Measurements from ENCODE around the gene LRRN4CL. TPM values are rescaled to one million over a fixed set of nuclear protein-coding genes. Genes with fewer than 3 reads are reported as not detected.
"Not testable (repeated sequence)": the region's sequence is repeated elsewhere in the genome, so short reads cannot be mapped to it uniquely, and the experiment has no call there.

The LRRN4CL gene
- polyA plus RNA-seq (2013), result 0.04 TPM

DNA sequence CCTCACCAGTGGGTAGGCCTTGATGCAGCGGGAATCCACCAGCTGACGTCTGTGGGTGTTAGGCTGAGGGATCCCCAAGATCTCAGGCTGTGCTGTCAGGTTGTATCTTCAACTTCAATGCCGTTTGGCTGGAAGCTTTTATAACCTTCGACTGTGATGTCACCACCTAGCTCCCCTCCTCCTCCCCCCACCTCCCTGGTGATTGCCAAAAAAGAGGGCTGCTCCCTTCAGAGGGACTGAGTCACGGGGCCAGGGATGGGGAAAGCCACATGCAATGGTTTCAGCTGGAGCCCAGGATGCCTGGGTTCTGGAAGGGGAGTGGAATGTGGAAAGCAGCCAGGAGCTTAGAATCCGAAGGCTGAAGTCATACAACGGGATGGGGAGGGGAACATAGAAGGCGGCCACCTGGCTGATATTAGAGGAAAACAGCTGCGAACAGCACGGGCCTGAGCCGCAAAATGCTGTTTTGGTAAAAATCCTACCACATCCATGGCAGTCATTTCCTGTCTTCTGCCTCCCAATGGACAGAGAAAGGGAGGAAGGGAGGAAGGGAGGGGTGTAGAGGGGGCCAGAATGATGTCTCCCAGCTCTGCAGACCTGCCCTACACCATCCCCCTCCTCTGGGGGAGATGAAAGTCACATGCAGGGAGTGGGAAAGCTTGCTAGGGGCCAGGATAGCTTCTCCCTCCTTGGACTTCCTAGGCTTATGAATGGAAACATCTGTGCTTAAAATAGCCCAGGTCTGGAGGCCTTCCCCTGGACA lies at the start of gene LRRN4CL:
LRRN4CL (minus strand) TSS at position 110 of the 763 bp plus-strand sequence. CDS start 1,022 bp downstream, outside the sequence.
- CTCF ChIA-PET, result interaction anchor here (1.0 to 8.7 kb wide), 5 partner anchors 9 to 114 kb away, joined by 3 to 98 read pairs (median 5); partner anchors contain the start of gene EML3

DNA sequence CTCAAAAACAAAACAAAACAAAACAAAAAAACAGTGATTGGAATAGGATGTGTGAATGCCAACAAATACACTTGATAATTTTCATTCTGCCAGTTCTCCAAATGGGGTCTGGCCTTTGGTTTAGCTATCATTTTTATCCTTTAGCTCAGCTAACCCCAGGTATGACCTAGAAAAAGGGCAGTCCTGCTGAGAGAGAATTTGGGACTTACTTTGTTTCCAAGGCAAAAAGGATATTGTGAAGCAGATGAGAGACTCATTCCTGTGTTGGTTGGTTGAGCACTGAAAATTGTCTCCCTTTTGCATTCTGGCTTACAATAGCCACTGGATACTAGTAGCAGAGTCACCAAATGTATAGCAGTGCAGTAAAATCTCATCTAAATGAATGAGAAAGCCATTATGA lies 47.9 kb upstream of the LRRN4CL start:
- no peaks in the 10 kb centered on the region for H3K27me3 ChIP-seq (replicated peaks in 2 of 5; ENCODE audit: control insufficient read depth in 4 of 5, insufficient read depth in 5 of 5, low read length in 4 of 5)
- H3K4me3 ChIP-seq (ENCODE audit: control insufficient read depth in 1 of 7, extremely low read depth in 1 of 7, insufficient read depth in 4 of 7, low read depth in 2 of 7, low read length in 6 of 7), result no peak overlapping the region
- H3K9me3 ChIP-seq (ENCODE audit: control extremely low read depth in 1 of 5, control insufficient read depth in 4 of 5, insufficient read depth in 2 of 5, low read depth in 1 of 5, low read length in 4 of 5), result no peaks in the 10 kb centered on the region
- H3K4me1 ChIP-seq (ENCODE audit: control extremely low read depth in 1 of 4, control insufficient read depth in 4 of 4, insufficient read depth in 4 of 4, low read length in 3 of 4), result no peaks in the 10 kb centered on the region
- no peak for DNase-seq
- ChIA-PET CTCF (interaction anchor here (1.0 to 1.9 kb wide), 3 partner anchors 16 to 32 kb away, joined by 3 to 5 read pairs (median 3); partner anchors contain the start of gene ZBTB3), POLR2A (no interaction called here)
- H3K36me3 ChIP-seq (ENCODE audit: control insufficient read depth in 4 of 4, insufficient read depth in 4 of 4, low read length in 3 of 4), result peaks cover 10 to 66% (median 33%) of the 10 kb centered on the region in 4 experiments
- H3K27ac ChIP-seq (ENCODE audit: insufficient read depth in 1 of 2, low read depth in 1 of 2, low read length in 2 of 2, poor library complexity in 1 of 2, severe bottlenecking in 2 of 2), result no peak overlapping the region

More for the DNA sequence above, at the start of gene LRRN4CL:
- DNase-seq, result no peak
- POLR2A ChIA-PET, result interaction anchor here (0.7 to 1.0 kb wide), 2 partner anchors 118 to 122 kb away, joined by 3 to 8 read pairs; no protein-coding TSS in a partner anchor
- Histone ChIP-seq H3K9me3 (ENCODE audit: control extremely low read depth in 1 of 5, control insufficient read depth in 4 of 5, insufficient read depth in 2 of 5, low read depth in 1 of 5, low read length in 4 of 5) (no peaks in the 10 kb centered on the region), H3K27me3 (replicated peaks in 2 of 5; ENCODE audit: control insufficient read depth in 4 of 5, insufficient read depth in 5 of 5, low read length in 4 of 5) (peaks cover 0 to 20% (median 2%) of the 10 kb centered on the region in 5 experiments), H3K4me1 (ENCODE audit: control extremely low read depth in 1 of 4, control insufficient read depth in 4 of 4, insufficient read depth in 4 of 4, low read length in 3 of 4) (peaks cover 0 to 12% (median 5%) of the 10 kb centered on the region in 4 experiments), H3K4me3 (ENCODE audit: control insufficient read depth in 1 of 7, extremely low read depth in 1 of 7, insufficient read depth in 4 of 7, low read depth in 2 of 7, low read length in 6 of 7) (no peak within 1 kb of the TSS), H3K27ac (ENCODE audit: insufficient read depth in 1 of 2, low read depth in 1 of 2, low read length in 2 of 2, poor library complexity in 1 of 2, severe bottlenecking in 2 of 2) (no peak within 1 kb of the TSS), H3K36me3 (ENCODE audit: control insufficient read depth in 4 of 4, insufficient read depth in 4 of 4, low read length in 3 of 4) (peaks cover 3 to 43% (median 27%) of the 10 kb centered on the region in 4 experiments)
- WGBS (ENCODE audit: insufficient coverage), result 88% methylated on average over 7 of the region's 11 CpGs

DNA sequence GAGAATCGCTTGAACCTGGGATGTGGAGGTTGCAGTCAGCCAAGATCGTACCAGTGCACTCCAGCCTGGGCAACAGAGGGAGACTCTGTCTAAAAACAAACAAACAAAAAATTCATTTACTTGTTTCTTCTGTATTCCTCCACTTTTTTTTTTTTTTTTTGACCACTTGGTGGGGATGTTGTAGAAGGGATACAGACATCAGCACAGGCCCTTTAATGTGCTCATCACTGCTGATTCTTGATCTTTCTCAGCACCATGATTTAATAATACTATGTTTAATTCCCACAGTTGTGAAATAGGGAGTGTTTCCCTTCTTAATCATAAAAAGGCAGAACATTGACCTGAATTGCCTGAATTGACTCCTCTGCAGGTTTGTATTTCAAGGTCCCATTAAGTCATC lies 43.5 kb upstream of the LRRN4CL start:
- ChIA-PET POLR2A (no interaction called here), CTCF (interaction anchor here (0.7 to 5.4 kb wide), 3 partner anchors 13 to 55 kb away, joined by 3 to 22 read pairs (median 4); partner anchors contain the start of gene TMEM179B)
- no peaks in the 10 kb centered on the region for H3K27me3 ChIP-seq (replicated peaks in 2 of 5; ENCODE audit: control insufficient read depth in 4 of 5, insufficient read depth in 5 of 5, low read length in 4 of 5)
- peaks cover 7 to 24% (median 19%) of the 10 kb centered on the region in 4 experiments for H3K4me1 ChIP-seq (ENCODE audit: control extremely low read depth in 1 of 4, control insufficient read depth in 4 of 4, insufficient read depth in 4 of 4, low read length in 3 of 4)
- WGBS (ENCODE audit: insufficient coverage), result 100% methylated on average over 2 of the region's 2 CpGs
- H3K9me3 ChIP-seq (ENCODE audit: control extremely low read depth in 1 of 5, control insufficient read depth in 4 of 5, insufficient read depth in 2 of 5, low read depth in 1 of 5, low read length in 4 of 5), result no peaks in the 10 kb centered on the region
- no peak overlapping the region for H3K4me3 ChIP-seq (ENCODE audit: control insufficient read depth in 1 of 7, extremely low read depth in 1 of 7, insufficient read depth in 4 of 7, low read depth in 2 of 7, low read length in 6 of 7)
- no peak overlapping the region for H3K27ac ChIP-seq (ENCODE audit: insufficient read depth in 1 of 2, low read depth in 1 of 2, low read length in 2 of 2, poor library complexity in 1 of 2, severe bottlenecking in 2 of 2)
- peaks cover 4 to 36% (median 19%) of the 10 kb centered on the region in 4 experiments for H3K36me3 ChIP-seq (ENCODE audit: control insufficient read depth in 4 of 4, insufficient read depth in 4 of 4, low read length in 3 of 4)
- DNase-seq, result peak; percentile 50 to 72 (median 69)

DNA sequence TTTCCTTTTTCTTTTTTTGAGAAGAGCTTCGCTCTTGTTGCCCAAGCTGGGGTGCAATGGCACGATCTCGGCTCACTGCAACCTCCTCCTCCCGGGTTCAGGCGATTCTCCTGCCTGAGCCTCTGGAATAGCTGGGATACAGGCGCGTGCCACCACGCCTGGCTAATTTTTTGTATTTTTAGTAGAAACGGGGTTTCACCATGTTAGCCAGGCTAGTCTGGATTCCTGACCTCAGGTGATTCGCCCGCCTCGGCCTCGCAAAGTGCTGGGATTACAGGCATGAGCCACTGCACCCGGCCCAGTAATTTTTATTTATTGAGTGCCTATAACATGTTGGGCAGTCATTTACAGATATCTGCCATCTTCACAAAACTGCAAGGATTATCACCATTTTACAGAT lies 40.7 kb upstream of the LRRN4CL start:
- CTCF ChIA-PET, result interaction anchor here (0.7 to 5.4 kb wide), 7 partner anchors 12 to 145 kb away, joined by 3 to 22 read pairs (median 6); partner anchors contain the start of genes TMEM179B, WDR74 and ZBTB3
- DNase-seq; H3K27me3 ChIP-seq (replicated peaks in 2 of 5; ENCODE audit: control insufficient read depth in 4 of 5, insufficient read depth in 5 of 5, low read length in 4 of 5); H3K9me3 ChIP-seq (ENCODE audit: control extremely low read depth in 1 of 5, control insufficient read depth in 4 of 5, insufficient read depth in 2 of 5, low read depth in 1 of 5, low read length in 4 of 5): not testable (repeated sequence)
- Histone ChIP-seq H3K4me1 (ENCODE audit: control extremely low read depth in 1 of 4, control insufficient read depth in 4 of 4, insufficient read depth in 4 of 4, low read length in 3 of 4) (peaks cover 15 to 36% (median 31%) of the 10 kb centered on the region in 4 experiments), H3K4me3 (ENCODE audit: control insufficient read depth in 1 of 7, extremely low read depth in 1 of 7, insufficient read depth in 4 of 7, low read depth in 2 of 7, low read length in 6 of 7) (peak overlapping the region in 4 of 7 experiments; percentile 24 to 100 (median 84)), H3K27ac (ENCODE audit: insufficient read depth in 1 of 2, low read depth in 1 of 2, low read length in 2 of 2, poor library complexity in 1 of 2, severe bottlenecking in 2 of 2) (peak overlapping the region in 1 of 2 experiments; percentile 43), H3K36me3 (ENCODE audit: control insufficient read depth in 4 of 4, insufficient read depth in 4 of 4, low read length in 3 of 4) (peaks cover 0 to 21% (median 10%) of the 10 kb centered on the region in 4 experiments)
- 98% methylated on average over 9 of the region's 14 CpGs for WGBS (ENCODE audit: insufficient coverage)
- POLR2A ChIA-PET, result interaction anchor here (1.4 kb wide), 1 partner anchor 24 kb away, joined by 3 read pairs; the partner anchor contains the start of gene ZBTB3

DNA sequence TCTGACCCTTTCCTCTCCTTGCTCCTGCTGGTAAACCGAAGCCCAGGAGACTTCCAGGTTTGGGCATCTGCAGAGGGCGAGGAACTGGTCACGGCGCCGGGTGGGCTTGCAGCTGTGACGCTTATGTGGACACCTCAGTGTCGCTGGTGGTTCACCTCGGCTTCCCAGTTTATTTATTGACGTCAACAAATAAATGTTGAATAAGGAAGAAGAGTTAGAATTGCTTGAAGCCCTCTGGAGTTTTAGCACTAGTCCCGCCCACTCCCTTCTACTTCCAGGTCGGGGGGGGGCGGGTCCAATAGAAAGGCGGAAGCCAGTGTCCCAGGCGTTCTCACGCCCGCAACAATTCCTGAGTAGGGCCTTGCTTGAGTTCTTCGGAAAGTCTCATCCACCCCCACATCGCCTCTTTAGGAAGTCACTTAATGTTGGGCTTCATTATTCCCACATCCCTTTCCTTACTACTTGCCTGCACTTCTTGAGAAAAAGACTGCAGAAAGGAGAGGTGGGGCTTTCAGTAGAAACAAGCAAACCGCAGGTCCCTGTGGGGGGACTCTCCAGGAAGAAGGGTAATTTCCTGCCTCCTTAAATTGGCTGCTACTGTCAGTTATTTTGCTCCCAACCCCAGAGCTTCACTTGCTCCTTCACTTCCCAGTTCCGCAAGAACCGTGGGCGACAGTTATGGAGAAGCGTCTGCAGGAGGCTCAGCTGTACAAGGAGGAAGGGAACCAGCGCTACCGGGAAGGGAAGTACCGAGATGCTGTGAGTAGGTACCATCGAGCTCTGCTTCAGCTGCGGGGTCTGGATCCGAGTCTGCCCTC lies 39.0 kb upstream of the LRRN4CL start, which contains the start of gene TTC9C:
TTC9C (plus strand) TSS at position 316 of the 818 bp plus-strand sequence; CDS start at position 679, 363 bp downstream.
- peaks cover 23 to 47% (median 41%) of the 10 kb centered on the region in 4 experiments for H3K4me1 ChIP-seq (ENCODE audit: control extremely low read depth in 1 of 4, control insufficient read depth in 4 of 4, insufficient read depth in 4 of 4, low read length in 3 of 4)

DNA sequence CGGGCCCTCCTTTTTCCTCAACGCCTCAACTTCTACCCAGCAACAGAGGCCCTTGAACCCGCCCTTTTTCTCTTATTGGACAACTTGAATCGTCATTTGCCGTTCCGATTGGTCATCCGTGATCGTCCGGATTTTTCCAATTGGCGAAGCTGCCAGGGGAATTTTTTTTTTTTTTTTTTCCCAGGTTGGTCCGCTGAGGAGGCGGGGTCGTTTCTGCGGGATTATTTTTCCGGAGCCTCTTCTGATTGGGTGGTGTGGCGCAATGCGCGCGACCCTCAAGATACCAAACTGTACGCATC lies 38.5 kb upstream of the LRRN4CL start:
- ChIA-PET POLR2A (interaction anchor here (0.6 to 3.8 kb wide), 19 partner anchors 15 to 331 kb away, joined by 3 to 22 read pairs (median 4); partner anchors contain the start of genes INTS5, LBHD1, NXF1 and POLR2G), CTCF (interaction anchor here (0.8 to 5.4 kb wide), 6 partner anchors 9 to 60 kb away, joined by 3 to 22 read pairs (median 3); partner anchors contain the start of genes TMEM179B and ZBTB3)

More for the DNA sequence above, 39.0 kb upstream of the LRRN4CL start, which contains the start of gene TTC9C:
- peaks cover 2 to 32% (median 12%) of the 10 kb centered on the region in 4 experiments for H3K36me3 ChIP-seq (ENCODE audit: control insufficient read depth in 4 of 4, insufficient read depth in 4 of 4, low read length in 3 of 4)
- CTCF ChIA-PET, result interaction anchor here (0.6 to 5.4 kb wide), 4 partner anchors 38 to 159 kb away, joined by 3 to 22 read pairs (median 3); partner anchors contain the start of gene TMEM179B
- POLR2A ChIA-PET, result interaction anchor here (0.7 to 3.8 kb wide), 14 partner anchors 19 to 176 kb away, joined by 3 to 22 read pairs (median 4); partner anchors contain the start of genes INTS5, LBHD1, NXF1 and POLR2G
- peak; percentile 87 to 94 (median 92) for DNase-seq
- no peaks in the 10 kb centered on the region for H3K27me3 ChIP-seq (replicated peaks in 2 of 5; ENCODE audit: control insufficient read depth in 4 of 5, insufficient read depth in 5 of 5, low read length in 4 of 5)
- H3K27ac ChIP-seq (ENCODE audit: insufficient read depth in 1 of 2, low read depth in 1 of 2, low read length in 2 of 2, poor library complexity in 1 of 2, severe bottlenecking in 2 of 2), result peak within 1 kb of the TSS; percentile 84 to 95
- H3K4me3 ChIP-seq (ENCODE audit: control insufficient read depth in 1 of 7, extremely low read depth in 1 of 7, insufficient read depth in 4 of 7, low read depth in 2 of 7, low read length in 6 of 7), result peak within 1 kb of the TSS; percentile 83 to 100 (median 89)
- H3K9me3 ChIP-seq (ENCODE audit: control extremely low read depth in 1 of 5, control insufficient read depth in 4 of 5, insufficient read depth in 2 of 5, low read depth in 1 of 5, low read length in 4 of 5), result no peaks in the 10 kb centered on the region
- WGBS (ENCODE audit: insufficient coverage), result 1% methylated on average over 15 of the region's 29 CpGs

More for the DNA sequence above, 38.5 kb upstream of the LRRN4CL start:
- peak; percentile 98 for DNase-seq
- peaks cover 2 to 31% (median 13%) of the 10 kb centered on the region in 4 experiments for H3K36me3 ChIP-seq (ENCODE audit: control insufficient read depth in 4 of 4, insufficient read depth in 4 of 4, low read length in 3 of 4)
- H3K27ac ChIP-seq (ENCODE audit: insufficient read depth in 1 of 2, low read depth in 1 of 2, low read length in 2 of 2, poor library complexity in 1 of 2, severe bottlenecking in 2 of 2), result peak overlapping the region; percentile 84 to 95
- WGBS (ENCODE audit: insufficient coverage), result 0% methylated on average over 9 of the region's 20 CpGs
- H3K4me3 ChIP-seq (ENCODE audit: control insufficient read depth in 1 of 7, extremely low read depth in 1 of 7, insufficient read depth in 4 of 7, low read depth in 2 of 7, low read length in 6 of 7), result peak overlapping the region; percentile 83 to 100 (median 89)
- H3K9me3 ChIP-seq (ENCODE audit: control extremely low read depth in 1 of 5, control insufficient read depth in 4 of 5, insufficient read depth in 2 of 5, low read depth in 1 of 5, low read length in 4 of 5), result no peaks in the 10 kb centered on the region
- peaks cover 23 to 47% (median 41%) of the 10 kb centered on the region in 4 experiments for H3K4me1 ChIP-seq (ENCODE audit: control extremely low read depth in 1 of 4, control insufficient read depth in 4 of 4, insufficient read depth in 4 of 4, low read length in 3 of 4)
- no peaks in the 10 kb centered on the region for H3K27me3 ChIP-seq (replicated peaks in 2 of 5; ENCODE audit: control insufficient read depth in 4 of 5, insufficient read depth in 5 of 5, low read length in 4 of 5)
